Activated naive CD4-positive, alpha-beta T cell treated with anti-CD3 and anti-CD28 coated beads, Interleukin-2, amount 50 U/mL, for 72 hours (primary cell): ENCODE results near the gene TAF11L6. TPM values are rescaled to one million over a fixed set of nuclear protein-coding genes. Genes with fewer than 3 reads are reported as not detected.

Experiments
- total RNA-seq, 2 donors: library from RNA; stranded (reverse); gene quantifications; one replicate each; pipeline ENCODE4 v1.2.3, GENCODE V29; 2022

The TAF11L6 gene
- total RNA-seq, 2 donors from 2014 or later = not detected

Other genes starting within 250 kb of the TAF11L6 start
- not detected for gene TAF11L2, start 30.4 kb upstream of the TAF11L6 start, total RNA-seq
- gene TAF11L3, start 10.3 kb upstream of the TAF11L6 start, total RNA-seq = not detected
- gene TAF11L4, start 6.9 kb upstream of the TAF11L6 start, total RNA-seq = not detected
- not detected for gene TAF11L5, start 3.4 kb upstream of the TAF11L6 start, total RNA-seq
- not detected for gene TAF11L7, start 57.1 kb downstream of the TAF11L6 start, total RNA-seq
- not detected for gene TAF11L8, start 62.3 kb downstream of the TAF11L6 start, total RNA-seq
- not detected for gene TAF11L9, start 65.7 kb downstream of the TAF11L6 start, total RNA-seq
- not detected for gene TAF11L10, start 69.2 kb downstream of the TAF11L6 start, total RNA-seq
- gene TAF11L11, start 75.5 kb downstream of the TAF11L6 start, total RNA-seq = not detected
- not detected for gene TAF11L12, start 81.7 kb downstream of the TAF11L6 start, total RNA-seq
- gene TAF11L13, start 103.4 kb downstream of the TAF11L6 start, total RNA-seq = not detected
- gene TAF11L14, start 105.8 kb downstream of the TAF11L6 start, total RNA-seq = not detected